ENCODE results near the gene ERGIC1. TPM values are rescaled to one million over a fixed set of nuclear protein-coding genes. Genes with fewer than 3 reads are reported as not detected.

Gene ERGIC1
- polyA plus RNA-seq, 1 donor = 112 TPM

DNA sequence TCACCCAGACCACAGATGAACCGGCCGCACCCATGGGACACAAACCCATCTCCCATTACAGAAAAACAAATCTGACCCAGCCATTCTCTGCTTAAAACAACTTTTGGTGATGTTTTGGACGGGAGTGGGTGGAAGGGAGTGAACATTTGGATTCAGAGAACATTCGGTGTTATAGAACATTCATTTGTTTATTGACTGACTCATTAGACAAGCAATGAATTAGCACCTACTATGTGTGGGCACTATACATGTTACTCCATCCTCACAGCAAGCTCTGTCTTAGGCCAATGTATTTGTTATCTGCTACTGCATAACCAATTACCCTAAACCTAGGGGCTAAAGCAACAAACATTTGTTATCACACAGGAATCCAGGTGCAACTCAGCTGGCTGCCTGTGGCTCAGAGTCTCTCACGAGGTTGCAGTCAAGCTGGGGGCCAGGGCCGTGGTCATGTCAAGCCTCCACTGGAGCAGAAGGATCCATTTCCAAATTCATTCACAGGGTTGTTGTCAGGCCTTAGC is 5.1 kb upstream of the ERGIC1 start:
- no CpG with 5 or more reads among the region's 6 CpGs for WGBS (ENCODE audit: insufficient coverage, low lambda C conversion rate)
- Histone ChIP-seq H3K4me3 (ENCODE audit: low read length) (no peak overlapping the region), H3K9me3 (ENCODE audit: control insufficient read depth, low read depth, low read length) (peaks cover 5% of the 10 kb centered on the region), H3K4me1 (ENCODE audit: control insufficient read depth, insufficient read depth, low read length) (peaks cover 8% of the 10 kb centered on the region), H3K27ac (ENCODE audit: low read length) (no peak overlapping the region), H3K27me3 (ENCODE audit: control insufficient read depth, insufficient read depth, low read length) (no peaks in the 10 kb centered on the region), H3K36me3 (ENCODE audit: control insufficient read depth, insufficient read depth, low read length) (no peaks in the 10 kb centered on the region)
- no peak for DNase-seq

DNA sequence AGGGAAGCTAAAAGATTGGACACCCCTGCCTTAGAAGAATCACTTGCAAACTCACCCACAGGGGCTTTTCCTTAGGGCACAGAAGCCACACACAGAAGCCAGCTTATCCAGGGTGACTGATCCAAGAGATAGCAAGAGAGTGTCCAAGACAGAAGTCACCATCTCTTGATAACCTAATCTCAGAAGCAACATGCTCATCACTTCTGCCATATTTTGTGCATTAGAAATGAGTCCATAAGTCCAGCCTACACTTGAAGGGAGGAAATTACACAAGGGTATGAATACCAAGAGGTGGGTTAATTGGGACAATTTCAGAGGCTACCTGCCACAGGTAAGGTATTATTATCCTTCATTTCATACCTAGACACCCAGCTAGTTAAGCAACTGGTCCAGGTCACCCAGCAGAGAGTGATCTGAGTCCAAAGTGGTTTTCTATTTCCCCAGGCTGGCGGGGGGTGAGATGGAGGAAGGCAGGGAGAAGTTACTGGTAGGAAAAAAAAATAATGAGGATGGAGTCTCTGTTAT is 3.7 kb upstream of the ERGIC1 start:
- H3K9me3 ChIP-seq (ENCODE audit: control insufficient read depth, low read depth, low read length) = peaks cover 5% of the 10 kb centered on the region
- H3K27me3 ChIP-seq (ENCODE audit: control insufficient read depth, insufficient read depth, low read length) = no peaks in the 10 kb centered on the region
- H3K4me3 ChIP-seq (ENCODE audit: low read length) = no peak overlapping the region
- peaks cover 13% of the 10 kb centered on the region for H3K4me1 ChIP-seq (ENCODE audit: control insufficient read depth, insufficient read depth, low read length)
- no peaks in the 10 kb centered on the region for H3K36me3 ChIP-seq (ENCODE audit: control insufficient read depth, insufficient read depth, low read length)
- WGBS (ENCODE audit: insufficient coverage, low lambda C conversion rate) = no CpG with 5 or more reads among the region's 1 CpG
- no peak overlapping the region for H3K27ac ChIP-seq (ENCODE audit: low read length)
- no peak for DNase-seq

DNA sequence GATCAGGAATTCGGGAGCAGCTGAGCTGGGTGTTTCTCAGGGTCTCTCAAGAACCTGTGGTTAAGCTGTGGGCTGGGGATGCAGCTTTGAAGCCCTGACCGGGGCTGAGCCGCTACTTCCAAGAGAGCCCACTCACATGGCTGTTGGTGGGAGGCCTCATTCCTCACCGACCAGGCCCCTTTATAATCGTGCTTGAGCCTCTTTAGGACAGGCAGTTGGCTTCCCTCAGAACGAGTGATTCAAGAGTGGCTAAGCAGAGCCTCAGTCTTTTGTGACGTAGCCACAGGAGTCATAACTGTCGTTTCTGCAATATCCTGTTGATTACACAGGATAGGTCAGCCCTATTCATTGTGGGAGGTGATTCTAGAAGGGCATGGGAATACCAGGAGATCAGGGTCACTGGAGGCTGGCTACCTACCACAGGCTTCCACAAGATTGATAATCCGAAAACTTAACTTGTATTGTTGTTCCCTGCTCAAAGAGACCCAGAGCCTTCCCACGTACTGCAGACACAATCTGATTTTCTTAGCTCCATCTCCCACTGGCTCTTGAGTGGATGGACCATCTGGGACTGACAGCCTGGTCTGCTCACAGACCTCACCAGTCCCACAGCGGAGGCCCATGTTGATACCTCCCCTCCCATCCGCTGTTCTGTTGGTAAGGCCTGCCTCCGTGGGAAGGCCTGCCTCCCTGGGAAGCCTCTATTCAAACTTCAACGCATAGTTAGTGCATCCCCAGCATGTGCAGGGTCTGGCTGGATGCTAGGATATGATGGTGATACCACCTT is 3.0 kb upstream of the ERGIC1 start:
- WGBS (ENCODE audit: insufficient coverage, low lambda C conversion rate) = no CpG with 5 or more reads among the region's 14 CpGs
- Histone ChIP-seq H3K4me3 (ENCODE audit: low read length) (no peak overlapping the region), H3K27ac (ENCODE audit: low read length) (no peak overlapping the region)

DNA sequence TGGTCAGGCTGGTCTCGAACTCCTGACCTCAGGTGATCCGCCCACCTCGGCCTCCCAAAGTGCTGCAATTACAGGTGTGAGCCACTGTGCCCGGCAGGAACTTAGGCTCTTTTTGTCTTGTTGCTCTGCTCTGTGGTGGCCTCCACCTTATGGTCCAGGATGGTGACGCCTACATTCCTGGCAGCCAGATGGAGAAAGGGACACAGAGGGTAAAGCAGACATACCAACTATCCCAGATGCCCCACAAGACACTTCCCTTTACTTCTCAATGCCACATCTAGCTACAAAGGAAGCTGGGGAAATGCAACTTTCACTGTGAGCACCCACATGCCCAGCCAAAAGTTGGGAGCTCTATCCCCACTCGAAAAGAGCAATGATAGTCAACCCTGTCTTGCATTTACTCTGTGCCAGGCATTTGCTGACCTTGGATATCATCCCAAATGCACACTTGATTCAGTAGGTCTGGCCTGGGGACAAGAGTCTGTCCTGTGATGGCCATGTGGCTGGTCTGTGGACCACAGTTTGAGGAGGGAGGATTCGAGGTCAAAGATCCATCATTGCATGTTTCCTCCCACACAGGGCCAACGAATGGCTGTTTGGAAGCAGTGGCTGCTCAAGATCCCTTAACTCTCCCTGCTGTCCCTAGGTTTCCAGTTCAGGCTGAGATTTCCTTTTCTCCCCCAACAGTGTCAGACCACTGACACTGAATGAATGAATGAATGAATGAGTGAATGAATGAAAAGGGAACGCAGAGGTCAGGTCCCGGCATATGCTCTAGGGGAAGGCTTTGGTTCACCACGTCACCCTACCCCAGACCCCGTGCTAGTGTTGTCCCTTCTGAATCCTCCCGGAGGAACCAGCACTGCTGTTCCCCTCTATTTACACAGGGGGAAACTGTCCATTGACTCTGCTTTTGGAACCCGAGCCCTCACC is 1.4 kb upstream of the ERGIC1 start:
- DNase-seq = peak in 1 of 2 donors; percentile 39
- Histone ChIP-seq H3K4me3 (ENCODE audit: low read length) (no peak overlapping the region), H3K27ac (ENCODE audit: low read length) (peak overlapping the region; percentile 14), H3K27me3 (ENCODE audit: control insufficient read depth, insufficient read depth, low read length) (no peaks in the 10 kb centered on the region), H3K36me3 (ENCODE audit: control insufficient read depth, insufficient read depth, low read length) (peaks cover 2% of the 10 kb centered on the region), H3K9me3 (ENCODE audit: control insufficient read depth, low read depth, low read length) (no peaks in the 10 kb centered on the region), H3K4me1 (ENCODE audit: control insufficient read depth, insufficient read depth, low read length) (peaks cover 35% of the 10 kb centered on the region)
- no CpG with 5 or more reads among the region's 14 CpGs for WGBS (ENCODE audit: insufficient coverage, low lambda C conversion rate)

More for the DNA sequence above, 3.0 kb upstream of the ERGIC1 start:
- Histone ChIP-seq H3K27me3 (ENCODE audit: control insufficient read depth, insufficient read depth, low read length) (no peaks in the 10 kb centered on the region), H3K36me3 (ENCODE audit: control insufficient read depth, insufficient read depth, low read length) (no peaks in the 10 kb centered on the region), H3K4me1 (ENCODE audit: control insufficient read depth, insufficient read depth, low read length) (peaks cover 20% of the 10 kb centered on the region), H3K9me3 (ENCODE audit: control insufficient read depth, low read depth, low read length) (peaks cover under 1% of the 10 kb centered on the region)
- no peak for DNase-seq

DNA sequence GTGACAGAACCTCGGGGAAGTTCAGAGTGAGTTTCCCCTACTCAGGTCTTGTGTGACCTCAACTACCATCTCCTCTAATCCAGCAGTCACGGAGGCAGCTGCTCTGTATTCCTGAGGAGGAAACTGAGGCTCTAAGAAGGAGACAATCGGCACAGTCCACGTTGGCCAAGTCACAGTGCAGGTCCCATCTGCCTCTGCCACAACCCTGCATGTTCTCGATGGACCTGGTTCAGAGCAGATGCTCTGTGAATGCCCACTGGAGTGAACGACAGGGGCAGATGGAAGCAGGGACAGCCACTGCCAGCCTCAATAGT is 722 bp upstream of the ERGIC1 start:
- peak overlapping the region; percentile 71 for H3K4me3 ChIP-seq (ENCODE audit: low read length)
- H3K9me3 ChIP-seq (ENCODE audit: control insufficient read depth, low read depth, low read length) = no peaks in the 10 kb centered on the region
- peaks cover 39% of the 10 kb centered on the region for H3K4me1 ChIP-seq (ENCODE audit: control insufficient read depth, insufficient read depth, low read length)
- DNase-seq = no peak
- no CpG with 5 or more reads among the region's 6 CpGs for WGBS (ENCODE audit: insufficient coverage, low lambda C conversion rate)
- H3K27me3 ChIP-seq (ENCODE audit: control insufficient read depth, insufficient read depth, low read length) = no peaks in the 10 kb centered on the region
- H3K27ac ChIP-seq (ENCODE audit: low read length) = peak overlapping the region; percentile 14
- H3K36me3 ChIP-seq (ENCODE audit: control insufficient read depth, insufficient read depth, low read length) = peaks cover 2% of the 10 kb centered on the region

DNA sequence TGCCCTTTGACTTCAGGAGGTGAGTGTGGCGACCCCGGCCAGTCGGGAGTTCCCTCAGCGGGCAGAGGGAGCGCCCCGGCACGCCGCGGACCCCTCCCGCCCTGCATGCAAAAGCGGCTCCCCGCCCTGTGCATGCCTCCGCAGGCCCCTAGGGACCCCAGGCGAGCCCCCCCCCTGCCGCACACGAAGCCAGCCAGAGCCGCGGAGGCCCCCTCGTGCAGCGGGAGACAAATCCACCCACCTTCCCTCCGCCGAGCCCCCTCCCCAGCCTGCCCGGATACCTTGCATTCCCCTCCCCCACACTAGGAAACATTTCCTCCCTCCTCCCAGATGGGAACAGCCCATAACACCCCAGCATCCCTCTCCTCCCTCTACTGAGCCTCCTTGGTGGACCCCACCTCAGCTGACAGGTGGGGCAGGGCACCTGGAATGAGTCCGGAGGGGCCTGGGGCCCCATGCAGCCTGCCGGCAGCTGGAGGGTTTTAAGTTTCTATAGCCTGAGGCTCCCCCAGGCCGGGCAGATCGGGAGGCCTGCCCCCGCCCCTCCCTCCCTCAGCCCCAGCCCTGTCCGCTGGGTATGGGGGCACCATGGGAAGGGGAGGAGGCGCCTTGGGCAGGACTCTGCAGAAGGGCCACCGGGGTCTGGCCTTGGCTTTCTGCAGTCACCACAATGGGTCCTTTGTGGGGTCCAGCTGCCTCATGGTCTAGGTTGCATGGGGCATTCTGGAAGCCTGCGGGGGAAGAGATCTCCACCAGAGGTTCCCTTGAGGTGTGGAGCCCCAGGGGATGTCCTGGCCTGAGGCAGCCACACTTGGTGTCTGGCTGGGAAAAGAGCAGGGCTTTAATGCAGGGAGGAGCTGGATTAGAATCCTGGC is 601 bp downstream of the ERGIC1 start:
- DNase-seq = peak in 1 of 2 donors; percentile 57
- no peaks in the 10 kb centered on the region for H3K9me3 ChIP-seq (ENCODE audit: control insufficient read depth, low read depth, low read length)
- H3K4me1 ChIP-seq (ENCODE audit: control insufficient read depth, insufficient read depth, low read length) = peaks cover 39% of the 10 kb centered on the region
- WGBS (ENCODE audit: insufficient coverage, low lambda C conversion rate) = no CpG with 5 or more reads among the region's 32 CpGs
- H3K36me3 ChIP-seq (ENCODE audit: control insufficient read depth, insufficient read depth, low read length) = peaks cover 3% of the 10 kb centered on the region
- H3K27me3 ChIP-seq (ENCODE audit: control insufficient read depth, insufficient read depth, low read length) = no peaks in the 10 kb centered on the region
- H3K4me3 ChIP-seq (ENCODE audit: low read length) = peak overlapping the region; percentile 71
- H3K27ac ChIP-seq (ENCODE audit: low read length) = peak overlapping the region; percentile 56

DNA sequence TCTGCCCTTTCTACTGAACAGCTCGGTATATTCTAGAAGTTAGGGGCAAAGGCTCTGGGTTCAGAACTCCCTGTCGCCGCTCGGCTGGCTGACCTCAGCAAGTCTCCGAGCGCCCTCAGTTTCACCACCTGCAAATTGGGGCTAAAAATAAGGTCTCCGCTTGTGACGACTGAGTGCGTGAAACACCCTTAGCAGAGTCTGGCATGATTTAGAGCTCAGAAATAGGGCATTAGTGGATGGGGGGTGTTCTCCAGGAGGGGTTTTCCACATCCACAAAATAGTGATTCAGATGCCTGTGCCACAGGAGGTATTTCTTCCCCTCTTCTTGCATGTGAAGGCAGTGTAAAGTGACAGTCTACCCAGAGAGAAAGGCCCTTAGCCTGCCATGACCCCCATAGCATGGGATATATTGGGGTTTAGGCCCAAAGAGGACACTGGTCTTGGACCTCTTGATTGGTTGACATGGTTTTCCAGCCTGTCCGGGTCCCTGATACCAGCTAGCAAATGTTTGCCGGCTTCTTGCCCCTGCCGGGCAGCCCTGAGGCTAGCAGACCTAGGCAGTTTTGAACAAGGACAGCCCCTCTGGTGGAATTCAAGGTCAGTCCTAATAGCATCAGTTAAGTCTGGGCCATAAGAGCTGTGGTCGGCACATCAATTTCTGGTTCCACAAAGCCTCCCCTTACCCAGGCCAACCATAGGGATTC is 1.4 kb downstream of the ERGIC1 start:
- H3K27me3 ChIP-seq (ENCODE audit: control insufficient read depth, insufficient read depth, low read length) = no peaks in the 10 kb centered on the region
- no peaks in the 10 kb centered on the region for H3K9me3 ChIP-seq (ENCODE audit: control insufficient read depth, low read depth, low read length)
- no CpG with 5 or more reads among the region's 13 CpGs for whole genome bisulfite sequencing (ENCODE audit: insufficient coverage, low lambda C conversion rate)
- peaks cover 7% of the 10 kb centered on the region for H3K36me3 ChIP-seq (ENCODE audit: control insufficient read depth, insufficient read depth, low read length)
- peak overlapping the region; percentile 71 for H3K4me3 ChIP-seq (ENCODE audit: low read length)
- peak in 1 of 2 donors; percentile 36 for DNase-seq
- peaks cover 39% of the 10 kb centered on the region for H3K4me1 ChIP-seq (ENCODE audit: control insufficient read depth, insufficient read depth, low read length)
- peak overlapping the region; percentile 56 for H3K27ac ChIP-seq (ENCODE audit: low read length)

DNA sequence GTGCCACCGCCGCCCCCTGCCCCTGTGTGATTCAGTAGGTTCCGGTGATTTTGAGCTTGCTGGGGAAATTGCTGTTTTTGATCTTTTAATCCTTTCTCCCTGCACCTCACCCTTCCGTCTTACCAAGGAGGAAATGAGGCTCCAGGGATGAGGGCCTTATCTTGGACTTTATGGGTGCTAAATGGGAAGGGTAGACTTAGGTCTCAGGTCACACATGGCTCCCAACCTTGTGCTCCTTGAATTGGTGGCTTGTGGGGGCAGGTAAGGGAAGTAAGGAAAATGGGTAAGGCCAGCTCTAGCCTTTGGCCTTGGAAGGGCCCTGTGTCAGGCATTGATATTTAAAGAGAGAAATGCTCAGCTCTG is 1.9 kb downstream of the ERGIC1 start:
- no peak overlapping the region for H3K4me3 ChIP-seq (ENCODE audit: low read length)
- WGBS (ENCODE audit: insufficient coverage, low lambda C conversion rate) = no CpG with 5 or more reads among the region's 4 CpGs
- peak in 1 of 2 donors; percentile 73 for DNase-seq
- H3K27ac ChIP-seq (ENCODE audit: low read length) = peak overlapping the region; percentile 56
- H3K36me3 ChIP-seq (ENCODE audit: control insufficient read depth, insufficient read depth, low read length) = peaks cover 8% of the 10 kb centered on the region
- no peaks in the 10 kb centered on the region for H3K9me3 ChIP-seq (ENCODE audit: control insufficient read depth, low read depth, low read length)
- H3K27me3 ChIP-seq (ENCODE audit: control insufficient read depth, insufficient read depth, low read length) = no peaks in the 10 kb centered on the region
- H3K4me1 ChIP-seq (ENCODE audit: control insufficient read depth, insufficient read depth, low read length) = peaks cover 37% of the 10 kb centered on the region

DNA sequence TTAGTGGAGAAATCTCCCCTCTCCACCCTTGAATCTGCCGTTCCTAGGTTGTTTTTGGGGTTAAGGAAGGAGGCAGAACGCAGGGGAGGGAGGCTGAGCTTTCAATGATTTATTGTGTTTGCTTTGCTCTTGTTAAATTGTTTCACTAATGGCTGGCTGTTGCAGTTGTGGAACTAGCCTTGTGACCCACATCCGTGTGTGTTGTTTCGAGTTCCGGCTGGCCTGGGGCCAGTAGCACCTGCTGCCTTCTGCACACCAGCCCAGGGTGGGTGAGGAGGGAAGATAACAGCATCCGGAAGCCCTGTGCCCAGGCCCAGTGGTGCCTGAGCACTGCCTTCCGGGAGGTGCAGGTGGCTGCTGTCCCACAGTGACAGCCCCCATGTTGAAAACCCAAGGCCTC is 3.6 kb downstream of the ERGIC1 start:
- Histone ChIP-seq H3K9me3 (ENCODE audit: control insufficient read depth, low read depth, low read length) (no peaks in the 10 kb centered on the region), H3K27ac (ENCODE audit: low read length) (peak overlapping the region; percentile 64), H3K4me3 (ENCODE audit: low read length) (no peak overlapping the region), H3K27me3 (ENCODE audit: control insufficient read depth, insufficient read depth, low read length) (no peaks in the 10 kb centered on the region), H3K36me3 (ENCODE audit: control insufficient read depth, insufficient read depth, low read length) (peaks cover 13% of the 10 kb centered on the region), H3K4me1 (ENCODE audit: control insufficient read depth, insufficient read depth, low read length) (peaks cover 37% of the 10 kb centered on the region)
- WGBS (ENCODE audit: insufficient coverage, low lambda C conversion rate) = no CpG with 5 or more reads among the region's 7 CpGs
- peak; percentile 85 to 92 for DNase-seq

Measured in large intestine (tissue), 3 donors.